Caco-2 (cell line): ENCODE measurements around the gene RANBP17. TPM values are rescaled to one million over a fixed set of nuclear protein-coding genes. Genes with fewer than 3 reads are reported as not detected.

Experiments
- BruUV-seq: library from RNA; stranded (reverse); fragments of 400-500 nt; replicated peaks from 2 replicates; lab custom pipeline; 2021; lab: Mats Ljungman, UMichigan
- CTCF ChIA-PET: fragments of 300-600 bp; sonication (Branson Sonifier 250); formaldehyde crosslinking; loops from one replicate; lab custom pipeline; 2022; ENCODE audit warnings: antibody characterized with exemption; lab: Charles Lee
- POLR2A ChIA-PET: fragments of 300-600 bp; sonication (Branson Sonifier 250); formaldehyde crosslinking; loops from one replicate; lab custom pipeline; 2022; ENCODE audit warnings: antibody characterized with exemption; lab: Charles Lee
- DNase-seq, 2 experiments: peaks; one replicate each; pipeline versions ENCODE4 v3.0.0 to v3.0.0-alpha.2; 2020 to 2022
- H3K27me3 ChIP-seq: replicated peaks from 2 replicates; pipeline ENCODE4 v1.6.0; 2011; ENCODE audit warnings: low read length; ENCODE audit not compliant: control insufficient read depth, insufficient read depth
- H3K36me3 ChIP-seq: 2 replicates; pipeline ENCODE4 v1.5.1; 2011; ENCODE audit warnings: low read length; ENCODE audit not compliant: control insufficient read depth, insufficient read depth
- H3K4me1 ChIP-seq: fragments of 250-450 bp; sonication (Bioruptor Pico); 2 replicates; pipeline ENCODE4 v1.5.1; 2020; ENCODE audit warnings: mild to moderate bottlenecking
- H3K4me3 ChIP-seq: 2 replicates; pipeline ENCODE4 v1.5.1; 2011; ENCODE audit warnings: low read depth, mild to moderate bottlenecking, control low read depth, low read length
- H3K9me3 ChIP-seq: fragments of 250-450 bp; sonication (Bioruptor Pico); 2 replicates; pipeline ENCODE4 v1.5.1; 2020; ENCODE audit warnings: mild to moderate bottlenecking, moderate library complexity
- H3K27ac Mint-ChIP-seq: one replicate; pipeline ENCODE4 v1.8.0; 2022; ENCODE audit warnings: mixed read lengths; ENCODE audit not compliant: unreplicated experiment
- H3K27me3 Mint-ChIP-seq: one replicate; pipeline ENCODE4 v1.8.0; 2022; ENCODE audit warnings: mixed read lengths; ENCODE audit not compliant: insufficient read depth, unreplicated experiment
- H3K36me3 Mint-ChIP-seq: one replicate; pipeline ENCODE4 v1.8.0; 2022; ENCODE audit warnings: mild to moderate bottlenecking, mixed read lengths; ENCODE audit not compliant: insufficient read depth, unreplicated experiment
- H3K4me1 Mint-ChIP-seq: one replicate; pipeline ENCODE4 v1.8.0; 2022; ENCODE audit warnings: low read depth, mixed read lengths; ENCODE audit not compliant: unreplicated experiment
- H3K4me3 Mint-ChIP-seq: one replicate; pipeline ENCODE4 v1.8.0; 2022; ENCODE audit warnings: mild to moderate bottlenecking, moderate library complexity, mixed read lengths; ENCODE audit not compliant: unreplicated experiment
- H3K9me3 Mint-ChIP-seq: one replicate; pipeline ENCODE4 v1.8.0; 2022; ENCODE audit warnings: mixed read lengths; ENCODE audit not compliant: unreplicated experiment
- intact Hi-C: fragments of 100-400 bp; cut with micrococcal nuclease; formaldehyde crosslinking; loops from one replicate; pipeline ENCODE4 v1.10.0; 2022; ENCODE audit not compliant: unreplicated experiment
- total RNA-seq: library from RNA; stranded (reverse); gene quantifications from 2 replicates; pipeline ENCODE4 v1.2.3, GENCODE V29; 2022
- TF ChIP-seq, protein P1 (sequence below), 2 experiments: fragments of 200-600 bp in 1 of 2; IDR thresholded peaks; 1 replicate in 1 of 2; 2 replicates in 1 of 2; pipeline versions ENCODE4 v1.5.1 to v1.8.0; 2011 to 2022; ENCODE audit warnings: antibody characterized with exemption in 1 of 2, control low read depth in 1 of 2, inconsistent platforms in 1 of 2, low read depth in 1 of 2, low read length in 1 of 2, mild to moderate bottlenecking in 1 of 2, moderate library complexity in 1 of 2; ENCODE audit not compliant: insufficient read depth in 1 of 2, severe bottlenecking in 1 of 2, unreplicated experiment in 1 of 2

The RANBP17 gene
- total RNA-seq, 1 experiment from 2014 or later, result 28.2 TPM

DNA sequence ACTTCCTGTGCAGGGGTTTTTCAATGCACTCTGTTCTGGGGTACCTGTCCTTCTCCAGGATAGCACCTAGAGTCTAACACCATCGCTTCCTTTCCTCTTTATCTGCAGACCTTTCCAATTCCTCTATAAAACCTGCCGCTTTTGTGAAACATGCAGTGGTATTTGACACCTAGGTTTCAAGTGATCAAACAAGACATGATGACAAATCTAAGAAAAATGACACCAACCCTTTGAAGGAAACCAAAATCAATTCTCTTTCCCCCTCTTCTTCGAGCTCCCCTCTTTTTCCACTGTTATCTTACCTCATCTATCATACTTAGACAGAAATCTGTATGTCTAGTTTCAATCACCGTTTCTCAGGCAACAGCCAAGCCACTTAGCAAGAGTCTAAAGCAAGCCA lies 25.6 kb upstream of the RANBP17 start:
- CTCF ChIA-PET, result no interaction called here
- POLR2A ChIA-PET, result no interaction called here
- Histone ChIP-seq H3K27me3 (no peaks in the 10 kb centered on the region), H3K4me3 (no peak overlapping the region), H3K9me3 (no peaks in the 10 kb centered on the region), H3K4me1 (no peaks in the 10 kb centered on the region), H3K36me3 (no peaks in the 10 kb centered on the region)
- BruUV-seq, result no TSS peak
- no peak overlapping the region for H3K4me3 Mint-ChIP-seq
- no peaks in the 10 kb centered on the region for H3K36me3 Mint-ChIP-seq
- DNase-seq, result no peak
- intact Hi-C loops, result no loop called here
- TF ChIP-seq, protein P1, sequence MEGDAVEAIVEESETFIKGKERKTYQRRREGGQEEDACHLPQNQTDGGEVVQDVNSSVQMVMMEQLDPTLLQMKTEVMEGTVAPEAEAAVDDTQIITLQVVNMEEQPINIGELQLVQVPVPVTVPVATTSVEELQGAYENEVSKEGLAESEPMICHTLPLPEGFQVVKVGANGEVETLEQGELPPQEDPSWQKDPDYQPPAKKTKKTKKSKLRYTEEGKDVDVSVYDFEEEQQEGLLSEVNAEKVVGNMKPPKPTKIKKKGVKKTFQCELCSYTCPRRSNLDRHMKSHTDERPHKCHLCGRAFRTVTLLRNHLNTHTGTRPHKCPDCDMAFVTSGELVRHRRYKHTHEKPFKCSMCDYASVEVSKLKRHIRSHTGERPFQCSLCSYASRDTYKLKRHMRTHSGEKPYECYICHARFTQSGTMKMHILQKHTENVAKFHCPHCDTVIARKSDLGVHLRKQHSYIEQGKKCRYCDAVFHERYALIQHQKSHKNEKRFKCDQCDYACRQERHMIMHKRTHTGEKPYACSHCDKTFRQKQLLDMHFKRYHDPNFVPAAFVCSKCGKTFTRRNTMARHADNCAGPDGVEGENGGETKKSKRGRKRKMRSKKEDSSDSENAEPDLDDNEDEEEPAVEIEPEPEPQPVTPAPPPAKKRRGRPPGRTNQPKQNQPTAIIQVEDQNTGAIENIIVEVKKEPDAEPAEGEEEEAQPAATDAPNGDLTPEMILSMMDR (IDR thresholded peaks at IDR 0.05; ENCODE audit: insufficient read depth in 1 of 2, low read depth in 1 of 2, low read length in 1 of 2, severe bottlenecking in 1 of 2, unreplicated experiment in 1 of 2), result no peak
- H3K4me1 Mint-ChIP-seq, result peaks cover 7% of the 10 kb centered on the region
- no peaks in the 10 kb centered on the region for H3K27me3 Mint-ChIP-seq
- H3K9me3 Mint-ChIP-seq, result peaks cover 10% of the 10 kb centered on the region
- no peak overlapping the region for H3K27ac Mint-ChIP-seq

DNA sequence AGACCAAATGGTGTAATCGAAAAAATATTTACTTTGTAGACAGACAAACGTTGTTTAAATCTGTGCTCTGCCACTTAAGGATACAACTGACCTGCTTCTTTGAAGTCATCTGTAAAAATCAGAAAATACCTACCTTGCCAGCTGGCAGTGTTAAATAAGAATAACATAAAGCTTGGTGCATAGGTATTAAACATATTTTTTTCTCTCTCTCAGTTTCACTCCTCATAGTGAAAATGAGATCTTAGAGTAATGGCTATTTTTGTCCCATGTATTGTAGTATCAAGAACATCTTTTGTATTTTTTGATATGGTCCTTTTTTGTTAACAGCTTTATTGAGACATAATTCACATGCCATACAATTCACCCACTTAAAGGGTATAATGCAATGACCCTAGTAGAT lies 17.9 kb upstream of the RANBP17 start:
- Histone ChIP-seq H3K36me3 (no peaks in the 10 kb centered on the region), H3K27me3 (no peaks in the 10 kb centered on the region), H3K9me3 (no peaks in the 10 kb centered on the region), H3K4me3 (no peak overlapping the region), H3K4me1 (no peaks in the 10 kb centered on the region)
- H3K9me3 Mint-ChIP-seq, result peaks cover 10% of the 10 kb centered on the region
- BruUV-seq, result no TSS peak
- H3K27me3 Mint-ChIP-seq, result peaks cover 3% of the 10 kb centered on the region
- TF ChIP-seq, protein P1 (IDR thresholded peaks at IDR 0.05; ENCODE audit: insufficient read depth in 1 of 2, low read depth in 1 of 2, low read length in 1 of 2, severe bottlenecking in 1 of 2, unreplicated experiment in 1 of 2), result no peak
- intact Hi-C loops, result no loop called here
- no peaks in the 10 kb centered on the region for H3K4me1 Mint-ChIP-seq
- no peaks in the 10 kb centered on the region for H3K36me3 Mint-ChIP-seq
- no peak for DNase-seq
- CTCF ChIA-PET, result no interaction called here
- no peak overlapping the region for H3K27ac Mint-ChIP-seq
- no peak overlapping the region for H3K4me3 Mint-ChIP-seq
- POLR2A ChIA-PET, result no interaction called here

DNA sequence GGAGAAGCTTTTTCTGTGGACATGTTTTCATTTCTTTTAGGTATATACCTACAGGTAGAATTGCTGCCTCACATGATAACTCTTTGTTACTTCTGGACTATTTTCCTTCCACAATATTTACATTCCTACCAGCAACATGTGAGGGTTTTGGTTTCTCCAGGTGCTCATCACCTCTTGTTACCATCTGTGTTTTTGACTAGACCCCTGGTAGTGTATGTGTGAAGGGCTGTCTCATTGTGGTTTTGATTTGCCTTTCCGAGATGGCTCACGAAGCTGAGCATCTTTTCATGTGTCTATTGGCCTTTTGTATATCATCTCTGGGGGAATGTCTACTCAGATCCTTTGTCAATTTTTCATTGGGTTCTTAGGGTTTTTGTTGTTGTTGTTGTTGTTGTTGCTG lies 17.2 kb upstream of the RANBP17 start:
- Mint-ChIP-seq H3K27me3 (peaks cover 3% of the 10 kb centered on the region), H3K27ac (no peak overlapping the region), H3K9me3 (peaks cover 10% of the 10 kb centered on the region), H3K4me1 (no peaks in the 10 kb centered on the region), H3K4me3 (no peak overlapping the region), H3K36me3 (no peaks in the 10 kb centered on the region)
- no peak for DNase-seq
- Histone ChIP-seq H3K27me3 (no peaks in the 10 kb centered on the region), H3K4me1 (no peaks in the 10 kb centered on the region), H3K9me3 (no peaks in the 10 kb centered on the region), H3K36me3 (no peaks in the 10 kb centered on the region), H3K4me3 (no peak overlapping the region)
- ChIA-PET CTCF (no interaction called here), POLR2A (no interaction called here)
- intact Hi-C loops, result no loop called here
- BruUV-seq, result no TSS peak
- TF ChIP-seq, protein P1 (IDR thresholded peaks at IDR 0.05; ENCODE audit: insufficient read depth in 1 of 2, low read depth in 1 of 2, low read length in 1 of 2, severe bottlenecking in 1 of 2, unreplicated experiment in 1 of 2), result no peak
